ENCODE data around the gene IGFBP4.

IGFBP4 gene

DNA sequence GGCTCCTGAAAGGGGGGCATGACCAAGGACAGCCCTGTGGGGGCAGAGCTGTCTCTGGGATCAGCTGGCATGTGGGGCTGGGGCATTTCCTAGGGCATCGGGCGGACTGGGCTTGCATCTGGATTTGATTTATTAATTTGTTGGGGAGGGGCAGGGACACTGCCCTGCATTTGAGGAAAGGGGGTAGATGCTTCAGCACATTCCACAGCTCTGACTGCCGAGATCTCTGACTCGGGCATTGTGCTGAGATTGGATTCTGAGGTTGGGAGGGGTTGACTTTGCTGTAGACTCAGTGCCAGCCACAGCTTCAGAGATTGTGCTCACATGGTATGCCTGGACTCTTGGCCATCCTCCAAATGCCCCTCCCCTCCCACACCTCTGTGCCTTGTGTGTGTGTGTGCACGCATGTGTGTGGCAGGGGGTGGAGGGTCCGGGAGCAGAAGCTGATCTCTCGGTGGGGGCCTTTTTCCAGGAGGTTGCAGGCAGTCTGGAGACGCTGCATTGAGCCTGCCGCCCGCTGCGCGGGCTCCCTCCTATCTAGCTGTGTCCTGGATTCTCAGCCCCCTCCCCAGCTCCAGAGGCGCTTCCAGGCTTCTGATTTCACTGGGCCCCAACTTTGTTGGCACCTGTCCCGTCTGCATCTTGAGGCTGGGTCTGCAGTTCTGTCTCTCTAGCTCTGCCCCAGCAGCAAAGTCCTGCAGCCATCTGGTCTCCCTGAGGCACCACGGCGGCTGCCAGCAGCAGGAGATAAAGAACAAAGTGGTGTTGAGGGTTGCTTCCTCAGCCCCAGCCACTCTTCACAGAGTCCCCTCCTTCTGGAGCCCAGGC, 14.9 kb downstream of the IGFBP4 start:
- H3K27ac ChIP-seq = no peak overlapping the region
- no peak for TF ChIP-seq ZFX (IDR thresholded peaks at IDR 0.05; ENCODE audit: borderline replicate concordance)
- TF ChIP-seq, protein P1, sequence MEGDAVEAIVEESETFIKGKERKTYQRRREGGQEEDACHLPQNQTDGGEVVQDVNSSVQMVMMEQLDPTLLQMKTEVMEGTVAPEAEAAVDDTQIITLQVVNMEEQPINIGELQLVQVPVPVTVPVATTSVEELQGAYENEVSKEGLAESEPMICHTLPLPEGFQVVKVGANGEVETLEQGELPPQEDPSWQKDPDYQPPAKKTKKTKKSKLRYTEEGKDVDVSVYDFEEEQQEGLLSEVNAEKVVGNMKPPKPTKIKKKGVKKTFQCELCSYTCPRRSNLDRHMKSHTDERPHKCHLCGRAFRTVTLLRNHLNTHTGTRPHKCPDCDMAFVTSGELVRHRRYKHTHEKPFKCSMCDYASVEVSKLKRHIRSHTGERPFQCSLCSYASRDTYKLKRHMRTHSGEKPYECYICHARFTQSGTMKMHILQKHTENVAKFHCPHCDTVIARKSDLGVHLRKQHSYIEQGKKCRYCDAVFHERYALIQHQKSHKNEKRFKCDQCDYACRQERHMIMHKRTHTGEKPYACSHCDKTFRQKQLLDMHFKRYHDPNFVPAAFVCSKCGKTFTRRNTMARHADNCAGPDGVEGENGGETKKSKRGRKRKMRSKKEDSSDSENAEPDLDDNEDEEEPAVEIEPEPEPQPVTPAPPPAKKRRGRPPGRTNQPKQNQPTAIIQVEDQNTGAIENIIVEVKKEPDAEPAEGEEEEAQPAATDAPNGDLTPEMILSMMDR (IDR thresholded peaks at IDR 0.05) = no peak

DNA sequence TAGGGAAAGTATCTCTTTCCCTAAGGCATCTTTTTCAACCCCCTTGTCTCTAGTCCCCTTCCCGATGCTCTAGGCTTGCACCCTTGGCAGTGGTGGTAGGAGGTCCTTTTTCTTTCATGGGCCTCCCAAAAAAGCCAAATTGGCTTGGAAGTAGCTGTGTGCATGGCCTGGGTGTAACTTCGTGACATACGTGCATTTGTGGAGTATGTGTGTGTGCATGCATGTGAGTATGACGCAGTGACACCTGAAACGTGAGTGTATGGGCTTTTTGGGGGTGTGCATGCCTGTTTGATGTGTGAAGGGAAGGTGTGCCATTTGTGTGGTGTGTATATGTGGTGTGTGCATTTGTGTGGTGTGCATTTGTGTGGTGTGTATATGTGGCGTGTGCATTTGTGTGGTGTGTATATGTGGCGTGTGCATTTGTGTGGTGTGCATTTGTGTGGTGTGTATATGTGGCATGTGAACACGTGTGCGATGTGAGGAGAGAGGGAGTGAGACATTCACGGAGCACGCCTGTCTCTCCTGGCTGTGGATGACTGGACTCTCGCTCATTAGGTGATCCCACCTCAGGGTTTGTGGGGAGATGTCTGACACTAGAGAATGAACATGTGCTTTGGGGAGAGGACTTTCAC, 15.7 kb downstream of the IGFBP4 start:
- no peak overlapping the region for H3K27ac ChIP-seq
- no peak for TF ChIP-seq ZFX (IDR thresholded peaks at IDR 0.05; ENCODE audit: borderline replicate concordance)
- TF ChIP-seq, protein P1 (IDR thresholded peaks at IDR 0.05) = no peak

DNA sequence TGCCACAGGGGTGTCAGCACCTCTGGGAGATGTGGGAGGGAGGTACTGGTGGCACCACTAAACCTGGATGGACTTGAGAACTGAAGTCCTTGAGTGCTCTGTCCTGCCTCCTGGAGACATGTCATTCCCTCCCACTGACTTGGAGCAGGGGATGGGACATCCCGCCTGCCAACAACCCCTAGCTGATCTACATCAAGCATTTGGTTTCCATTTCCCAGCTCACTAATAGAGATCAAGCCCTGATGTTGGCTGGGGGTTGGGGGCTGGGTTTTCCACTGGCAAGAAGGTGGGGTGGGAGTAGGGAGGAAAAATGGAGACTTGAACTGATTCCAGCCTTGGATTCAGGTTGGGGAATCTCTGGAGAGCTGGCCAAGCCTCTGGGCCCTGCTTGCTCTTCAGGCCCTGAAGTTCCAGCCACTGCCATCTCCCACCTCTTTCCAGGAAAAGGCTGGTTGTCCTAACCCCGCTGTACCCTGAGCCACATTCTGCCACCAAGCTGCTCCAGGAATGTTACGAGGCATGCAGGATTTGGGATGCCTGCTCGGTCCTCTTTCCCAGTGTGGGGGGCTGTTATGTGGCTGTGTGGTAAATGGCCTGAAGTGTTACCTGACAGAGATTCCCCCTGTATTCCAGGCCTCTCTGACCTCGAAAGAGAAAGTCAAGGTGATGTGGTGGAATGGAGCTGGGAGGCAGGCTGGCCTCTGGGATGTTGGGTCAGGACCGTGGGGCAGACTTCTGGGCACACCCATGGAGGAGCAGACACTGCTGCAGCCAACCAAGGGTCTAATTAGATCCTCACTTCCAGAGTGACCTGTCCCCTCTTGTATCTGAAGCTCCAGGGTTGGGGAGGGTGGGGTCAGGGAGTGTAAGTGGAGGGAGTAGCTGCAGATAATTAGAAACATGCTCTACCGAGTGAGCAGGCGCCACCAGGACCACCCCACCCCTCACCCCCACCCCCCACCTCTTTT, 16.7 kb downstream of the IGFBP4 start:
- H3K27ac ChIP-seq = no peak overlapping the region
- TF ChIP-seq ZFX (IDR thresholded peaks at IDR 0.05; ENCODE audit: borderline replicate concordance) = no peak
- TF ChIP-seq, protein P1 (IDR thresholded peaks at IDR 0.05) = no peak

DNA sequence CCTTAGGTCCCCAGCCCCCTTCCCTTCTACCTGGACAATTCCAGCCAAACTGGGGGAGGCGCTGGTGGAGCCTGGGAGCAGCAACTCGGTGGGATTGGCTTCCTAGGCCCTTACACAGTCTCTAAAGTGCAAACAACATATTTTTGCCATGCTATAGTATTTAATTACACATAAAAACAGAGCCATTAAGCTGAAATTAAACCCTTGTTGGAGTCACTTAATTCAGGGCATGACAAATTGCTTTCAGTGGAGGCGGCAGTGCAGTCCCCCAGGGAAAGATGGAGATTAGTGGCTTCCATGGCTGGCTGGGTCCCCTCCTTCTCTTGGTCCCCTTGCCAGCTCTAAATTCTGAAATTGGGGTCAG, 17.3 kb downstream of the IGFBP4 start:
- no peak overlapping the region for H3K27ac ChIP-seq
- TF ChIP-seq ZFX (IDR thresholded peaks at IDR 0.05; ENCODE audit: borderline replicate concordance) = no peak
- TF ChIP-seq, protein P1 (IDR thresholded peaks at IDR 0.05) = no peak

DNA sequence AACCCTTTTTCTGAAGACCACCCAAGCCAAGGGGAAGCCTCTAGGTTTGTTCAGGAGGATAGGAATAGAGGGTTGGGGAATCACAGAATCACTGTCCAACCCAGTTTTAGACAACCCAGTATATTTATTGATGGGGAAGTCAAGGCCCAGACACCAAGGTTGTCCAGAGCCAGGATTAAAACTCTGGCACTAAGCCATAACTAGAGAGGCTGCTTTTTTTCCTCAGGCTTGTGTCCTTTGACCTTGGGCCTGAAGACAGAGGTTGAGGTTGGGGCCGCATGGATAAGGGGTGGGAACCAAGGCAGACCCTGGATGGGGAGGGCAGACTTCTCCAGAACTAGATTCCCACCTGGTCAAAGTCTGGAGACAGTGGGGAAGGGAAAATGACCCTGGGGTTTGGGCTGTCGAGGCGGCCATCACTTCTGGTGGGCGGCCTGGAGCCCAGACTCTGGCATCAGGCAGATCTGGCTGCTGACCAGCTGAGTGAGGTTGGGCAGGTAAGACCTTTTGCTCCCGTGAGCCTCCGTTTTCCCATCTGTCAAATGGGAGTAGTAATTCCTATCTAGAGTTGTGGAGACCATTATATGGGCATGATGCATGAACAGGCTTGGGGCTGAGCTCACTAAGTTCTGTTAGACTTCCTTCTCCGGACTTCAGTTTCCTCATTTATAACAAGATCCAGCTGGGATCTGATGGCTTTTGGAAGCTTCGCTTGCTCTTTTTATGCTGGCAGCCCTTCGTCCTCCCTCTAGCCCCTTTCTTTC, 17.9 kb downstream of the IGFBP4 start:
- TF ChIP-seq ZFX (IDR thresholded peaks at IDR 0.05; ENCODE audit: borderline replicate concordance) = no peak
- TF ChIP-seq, protein P1 (IDR thresholded peaks at IDR 0.05) = no peak
- H3K27ac ChIP-seq = no peak overlapping the region

DNA sequence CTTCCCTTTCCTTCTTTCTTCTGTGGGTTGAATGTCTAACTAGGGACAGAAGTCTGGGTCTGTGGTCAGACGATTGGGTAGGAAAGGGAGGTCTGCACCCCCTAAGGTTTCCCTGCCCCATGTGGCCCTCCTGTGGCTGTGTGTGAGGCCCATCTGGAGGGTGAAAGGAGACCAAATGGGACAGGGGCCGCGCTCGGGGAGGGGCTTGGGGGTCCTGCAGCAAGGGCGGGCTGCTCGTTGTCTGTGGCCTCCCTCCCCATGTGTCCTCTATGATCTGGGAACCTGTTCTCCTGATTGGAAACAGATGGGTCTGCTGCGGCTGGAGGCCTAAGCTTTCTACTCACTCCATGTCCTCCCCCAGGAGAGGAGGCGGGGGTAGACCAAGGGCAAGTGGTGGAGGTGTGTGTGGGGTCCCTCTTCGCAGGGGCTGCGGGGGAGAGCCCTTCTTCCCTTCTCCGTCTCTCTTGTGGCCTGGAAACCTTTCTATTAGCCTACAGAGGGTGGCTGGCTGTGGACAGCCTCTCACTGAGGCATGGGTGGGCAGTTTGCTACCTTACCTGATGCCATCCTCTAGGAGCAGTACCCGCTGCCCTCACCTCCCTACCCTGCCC, 18.6 kb downstream of the IGFBP4 start:
- TF ChIP-seq, protein P1 (IDR thresholded peaks at IDR 0.05) = no peak
- no peak for TF ChIP-seq ZFX (IDR thresholded peaks at IDR 0.05; ENCODE audit: borderline replicate concordance)
- no peak overlapping the region for H3K27ac ChIP-seq
